ENCODE measurements around the gene BCL7B.
"Not testable (repeated sequence)": the region's sequence is repeated elsewhere in the genome, so short reads cannot be mapped to it uniquely, and the experiment has no call there.

BCL7B gene

GRCh38 chr7:73557397-73558257 is at the start of gene BCL7B:
BCL7B (minus strand) TSS chr7:73557690; CDS start chr7:73557578, 112 bp downstream.
- peak; percentile 99 for DNase-seq (ENCODE audit: low spot score)

GRCh38 chr7:73605601-73606220 is 48.2 kb upstream of the BCL7B start:
- DNase-seq (ENCODE audit: low spot score): no peak

- no peak for DNase-seq (ENCODE audit: low spot score)
Measured at GRCh38 chr7:73602721-73603651, 45.5 kb upstream of the BCL7B start.

GRCh38 chr7:73599916-73600315 is 42.4 kb upstream of the BCL7B start:
- DNase-seq (ENCODE audit: low spot score): no peak

- no peak for DNase-seq (ENCODE audit: low spot score)
Measured at GRCh38 chr7:73599151-73599882, 41.8 kb upstream of the BCL7B start.

- DNase-seq (ENCODE audit: low spot score): no peak
Measured at GRCh38 chr7:73597978-73598782, 40.7 kb upstream of the BCL7B start.

- DNase-seq (ENCODE audit: low spot score): no peak
Measured at GRCh38 chr7:73596191-73597065, 38.9 kb upstream of the BCL7B start.

- no peak for DNase-seq (ENCODE audit: low spot score)
Measured at GRCh38 chr7:73595358-73595757, 37.9 kb upstream of the BCL7B start.

- DNase-seq (ENCODE audit: low spot score): no peak
Measured at GRCh38 chr7:73593207-73594045, 35.9 kb upstream of the BCL7B start.

GRCh38 chr7:73586911-73587310 is 29.4 kb upstream of the BCL7B start:
- DNase-seq (ENCODE audit: low spot score): no peak

GRCh38 chr7:73585196-73585595 is 27.7 kb upstream of the BCL7B start:
- no peak for DNase-seq (ENCODE audit: low spot score)

GRCh38 chr7:73582664-73583202 is 25.2 kb upstream of the BCL7B start:
- DNase-seq (ENCODE audit: low spot score): no peak

GRCh38 chr7:73581006-73581405 is 23.5 kb upstream of the BCL7B start:
- DNase-seq (ENCODE audit: low spot score): not testable (repeated sequence)

- peak; percentile 98 for DNase-seq (ENCODE audit: low spot score)
Measured at GRCh38 chr7:73578342-73579128, 21.0 kb upstream of the BCL7B start, which contains the start of gene TBL2. TBL2 (minus strand) TSS chr7:73578579; CDS start chr7:73578549, 30 bp downstream.

- DNase-seq (ENCODE audit: low spot score): no peak
Measured at GRCh38 chr7:73577627-73578341, 20.3 kb upstream of the BCL7B start.

- no peak for DNase-seq (ENCODE audit: low spot score)
Measured at GRCh38 chr7:73573791-73574190, 16.3 kb upstream of the BCL7B start.

GRCh38 chr7:73573276-73573675 is 15.8 kb upstream of the BCL7B start:
- DNase-seq (ENCODE audit: low spot score): no peak

All from AG08395 (cell line).